GM23248 (cell line): ENCODE results near the gene NKX1-2.

ENCODE experiments used
- EZH2 ChIP-seq: fragments of 200-600 bp; sonication (generic); IDR thresholded peaks from 2 replicates; pipeline ENCODE4 v1.6.1; 2018; ENCODE audit warnings: antibody characterized with exemption, mild to moderate bottlenecking; ENCODE audit not compliant: insufficient read depth, poor library complexity, severe bottlenecking
- EZH2phosphoT487 ChIP-seq: fragments of 200-600 bp; sonication (generic); IDR thresholded peaks from 2 replicates; pipeline ENCODE4 v1.6.1; 2018; ENCODE audit warnings: antibody characterized with exemption, moderate library complexity, mild to moderate bottlenecking, low read depth; ENCODE audit not compliant: insufficient read depth

GRCh38 chr10:124496620-124497019 lies 46.8 kb upstream of the NKX1-2 start:
- TF ChIP-seq EZH2 (no peak), EZH2phosphoT487 (no peak)
